Mesendoderm (in vitro differentiated cells): ENCODE measurements around the gene CSF2RB.
A peak's percentile ranks its signal among the peaks of the same experiment; 100 is the strongest.

Experiments
- DNase-seq: peaks from one replicate; pipeline ENCODE4 v3.0.0; 2013
- H2AK5ac ChIP-seq: 2 replicates; pipeline ENCODE4 v1.6.1; 2013; ENCODE audit warnings: low read length, inconsistent platforms
- H2BK120ac ChIP-seq: 2 replicates; pipeline ENCODE4 v1.6.1; 2013; ENCODE audit warnings: low read depth, mild to moderate bottlenecking, low read length, moderate library complexity, mixed read lengths
- H2BK15ac ChIP-seq: replicated peaks from 2 replicates; pipeline ENCODE4 v1.6.1; 2013; ENCODE audit warnings: low read depth, mild to moderate bottlenecking, moderate library complexity
- H2BK5ac ChIP-seq: 2 replicates; pipeline ENCODE4 v1.6.1; 2013; ENCODE audit warnings: low read length, inconsistent platforms
- H3K18ac ChIP-seq: 2 replicates; pipeline ENCODE4 v1.6.1; 2013; ENCODE audit warnings: mild to moderate bottlenecking, low read length, mixed read lengths
- H3K23ac ChIP-seq: one replicate; pipeline ENCODE4 v1.6.1; 2013; ENCODE audit warnings: low read length
- H3K27ac ChIP-seq: 2 replicates; pipeline ENCODE4 v1.5.1; 2013; ENCODE audit warnings: low read depth, mild to moderate bottlenecking, inconsistent platforms, low read length, moderate library complexity
- H3K27me3 ChIP-seq: 2 replicates; pipeline ENCODE4 v1.6.1; 2013; ENCODE audit warnings: low read length, control low read depth, mild to moderate bottlenecking, inconsistent platforms; ENCODE audit not compliant: insufficient read depth, poor library complexity
- H3K36me3 ChIP-seq: 2 replicates; pipeline ENCODE4 v1.6.1; 2013; ENCODE audit warnings: low read length, inconsistent platforms; ENCODE audit not compliant: control insufficient read depth, insufficient read depth
- H3K4ac ChIP-seq: one replicate; pipeline ENCODE4 v1.6.1; 2013; ENCODE audit warnings: low read depth, mild to moderate bottlenecking, low read length, moderate library complexity
- H3K4me1 ChIP-seq: 2 replicates; pipeline ENCODE4 v1.6.1; 2013; ENCODE audit warnings: low read depth, low read length, inconsistent platforms; ENCODE audit not compliant: control insufficient read depth
- H3K4me2 ChIP-seq: 2 replicates; pipeline ENCODE4 v1.6.1; 2013; ENCODE audit warnings: low read length
- H3K4me3 ChIP-seq: 2 replicates; pipeline ENCODE4 v1.5.1; 2013; ENCODE audit warnings: mild to moderate bottlenecking, low read length
- H3K56ac ChIP-seq: one replicate; pipeline ENCODE4 v1.6.1; 2013; ENCODE audit warnings: low read length
- H3K79me1 ChIP-seq: 2 replicates; pipeline ENCODE4 v1.6.1; 2013; ENCODE audit warnings: low read length, inconsistent platforms
- H3K79me2 ChIP-seq: 2 replicates; pipeline ENCODE4 v1.6.1; 2013; ENCODE audit warnings: mild to moderate bottlenecking, low read length; ENCODE audit not compliant: control insufficient read depth, insufficient read depth
- H3K9ac ChIP-seq: 2 replicates; pipeline ENCODE4 v1.6.1; 2013; ENCODE audit warnings: low read length, inconsistent platforms
- H4K5ac ChIP-seq: one replicate; pipeline ENCODE4 v1.6.1; 2013; ENCODE audit warnings: low read length
- H4K8ac ChIP-seq: one replicate; pipeline ENCODE4 v1.6.1; 2013; ENCODE audit warnings: low read depth, mild to moderate bottlenecking, control low read depth, low read length, moderate library complexity
- WGBS: extraction: QIAGEN DNeasy Blood & Tissue Kit; methylation state at CpG from one replicate; pipeline ENCODE4 v1.1.7; 2013; ENCODE audit warnings: low lambda C conversion rate, missing lambda C conversion rate; ENCODE audit not compliant: insufficient coverage; ENCODE audit errors: extremely low coverage; 5-methylcytosine and 5-hydroxymethylcytosine counted together

Gene CSF2RB

DNA sequence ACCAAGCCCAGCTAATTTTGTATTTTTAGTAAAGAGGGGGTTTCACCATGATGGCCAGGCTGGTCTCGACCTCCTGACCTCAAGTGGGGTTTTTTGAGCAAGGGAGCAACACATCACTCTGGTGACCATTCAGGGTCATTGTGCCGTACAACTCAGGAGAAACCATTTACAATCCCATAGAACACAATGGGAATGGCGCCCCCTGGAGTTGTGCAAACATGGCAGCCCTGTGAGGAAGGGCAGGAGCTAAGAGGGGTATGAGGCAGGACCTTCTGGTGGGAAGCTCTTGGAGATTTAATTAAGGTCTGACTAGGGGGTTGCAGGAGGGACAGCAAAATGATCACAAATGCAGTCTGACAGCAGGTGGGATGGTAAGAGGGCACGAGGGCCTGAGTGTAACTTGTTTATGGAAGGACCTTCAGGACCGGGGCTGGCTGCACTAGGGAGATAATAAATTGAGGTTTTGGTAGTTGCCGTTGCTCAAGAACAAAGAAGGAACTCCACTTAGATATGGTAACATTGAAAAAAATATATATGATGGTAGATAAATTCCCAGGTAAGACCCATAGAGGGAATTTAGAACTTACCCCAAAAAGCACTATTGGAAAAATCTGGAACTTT is 9.1 kb upstream of the CSF2RB start:
- Histone ChIP-seq H2BK120ac (no peak overlapping the region), H3K36me3 (no peaks in the 10 kb centered on the region), H3K4me1 (peaks cover 5% of the 10 kb centered on the region), H3K79me2 (no peaks in the 10 kb centered on the region), H3K79me1 (no peaks in the 10 kb centered on the region), H2BK5ac (no peak overlapping the region), H3K27me3 (no peaks in the 10 kb centered on the region), H3K4me2 (no peak overlapping the region), H3K27ac (no peak overlapping the region), H4K8ac (no peak overlapping the region), H2AK5ac (no peak overlapping the region), H3K4ac (no peak overlapping the region), H3K23ac (no peak overlapping the region), H2BK15ac (no peak overlapping the region), H3K4me3 (no peak overlapping the region), H3K56ac (no peak overlapping the region), H3K18ac (no peak overlapping the region), H4K5ac (no peak overlapping the region), H3K9ac (no peak overlapping the region)
- no peak for DNase-seq
- WGBS: no CpG with 5 or more reads among the region's 6 CpGs

DNA sequence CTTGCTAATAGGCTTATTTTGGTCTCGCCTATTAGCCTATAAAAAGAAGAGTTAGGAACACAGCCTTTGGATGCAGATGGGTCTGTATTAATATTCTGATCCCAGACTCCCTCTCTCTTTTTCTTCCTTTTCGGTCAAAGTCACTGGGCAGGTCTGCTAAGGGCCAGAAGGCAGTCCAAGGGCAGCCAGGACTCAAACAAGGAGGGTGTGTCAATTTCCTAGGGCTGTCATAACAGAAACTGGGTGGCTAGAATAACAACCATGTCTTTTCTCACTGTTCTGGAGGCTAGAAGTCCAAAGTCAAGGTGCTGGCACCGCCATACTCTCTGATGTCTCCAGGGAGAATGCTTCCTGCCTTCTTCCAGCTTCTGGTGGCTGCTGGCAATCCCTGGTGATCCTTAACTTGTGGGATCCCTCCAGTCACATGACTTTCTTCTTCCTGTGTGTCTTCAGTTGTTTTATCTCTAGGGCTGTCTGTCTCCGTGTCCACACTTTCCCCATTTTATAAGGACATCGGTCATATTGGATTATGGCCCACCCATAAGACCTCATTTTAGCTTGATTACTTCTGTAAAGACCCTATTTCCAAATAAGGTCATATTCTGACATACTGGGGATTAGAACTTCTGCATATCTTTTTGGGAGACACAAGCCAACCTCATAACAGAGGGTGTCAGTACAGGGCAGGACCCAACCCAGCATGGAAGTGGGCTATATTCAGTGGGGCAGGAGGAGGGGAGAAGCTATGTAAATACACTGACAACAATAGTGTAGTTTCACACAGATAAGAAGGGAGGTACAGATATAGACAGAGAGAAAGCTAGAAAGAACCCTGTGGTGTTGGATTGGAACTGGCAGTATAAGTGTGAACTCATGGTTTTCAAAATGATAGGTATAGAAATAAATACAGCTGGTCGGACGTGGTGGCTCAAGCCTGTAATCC is 5.9 kb upstream of the CSF2RB start:
- no peak overlapping the region for H2BK5ac ChIP-seq
- peaks cover 2% of the 10 kb centered on the region for H3K4me1 ChIP-seq
- H2BK120ac ChIP-seq: no peak overlapping the region
- H3K56ac ChIP-seq: no peak overlapping the region
- no CpG with 5 or more reads among the region's 7 CpGs for WGBS
- no peak overlapping the region for H3K18ac ChIP-seq
- no peak overlapping the region for H3K9ac ChIP-seq
- H3K27me3 ChIP-seq: no peaks in the 10 kb centered on the region
- H3K4me2 ChIP-seq: no peak overlapping the region
- H3K4ac ChIP-seq: no peak overlapping the region
- no peak overlapping the region for H3K4me3 ChIP-seq
- DNase-seq: no peak
- H3K27ac ChIP-seq: no peak overlapping the region
- H3K79me1 ChIP-seq: no peaks in the 10 kb centered on the region
- H2BK15ac ChIP-seq: no peak overlapping the region
- H3K23ac ChIP-seq: no peak overlapping the region
- H3K79me2 ChIP-seq: no peaks in the 10 kb centered on the region
- H4K5ac ChIP-seq: no peak overlapping the region
- H2AK5ac ChIP-seq: no peak overlapping the region
- no peaks in the 10 kb centered on the region for H3K36me3 ChIP-seq
- H4K8ac ChIP-seq: no peak overlapping the region

DNA sequence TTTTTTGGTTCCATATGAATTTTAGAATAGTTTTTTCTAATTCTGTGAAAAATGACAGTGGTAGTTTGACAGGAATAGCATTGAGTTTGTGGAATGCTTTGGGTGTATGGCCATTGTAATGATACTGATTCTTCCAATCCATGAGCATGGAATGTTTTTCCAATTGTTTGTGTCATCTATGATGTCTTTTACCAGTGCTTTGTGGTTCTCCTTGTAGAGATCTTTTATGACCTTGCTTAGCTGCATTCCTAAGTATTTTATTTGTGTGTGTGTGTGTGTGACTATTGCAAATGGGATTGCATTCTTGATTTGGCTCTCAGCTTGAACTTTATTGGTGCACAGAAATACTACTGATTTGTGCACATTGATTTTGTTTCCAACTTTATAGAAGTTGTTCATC is 3.0 kb upstream of the CSF2RB start:
- no peaks in the 10 kb centered on the region for H3K36me3 ChIP-seq
- no peak overlapping the region for H4K8ac ChIP-seq
- no peak overlapping the region for H3K23ac ChIP-seq
- H3K4ac ChIP-seq: no peak overlapping the region
- H4K5ac ChIP-seq: no peak overlapping the region
- no peak overlapping the region for H2AK5ac ChIP-seq
- no peak overlapping the region for H3K4me3 ChIP-seq
- no peak overlapping the region for H2BK5ac ChIP-seq
- H3K18ac ChIP-seq: no peak overlapping the region
- H3K9ac ChIP-seq: no peak overlapping the region
- no peak for DNase-seq
- H3K79me1 ChIP-seq: no peaks in the 10 kb centered on the region
- no peaks in the 10 kb centered on the region for H3K27me3 ChIP-seq
- no peaks in the 10 kb centered on the region for H3K79me2 ChIP-seq
- no peak overlapping the region for H3K56ac ChIP-seq
- no peak overlapping the region for H2BK15ac ChIP-seq
- H3K4me1 ChIP-seq: peaks cover 2% of the 10 kb centered on the region
- no peak overlapping the region for H3K4me2 ChIP-seq
- no peak overlapping the region for H3K27ac ChIP-seq
- H2BK120ac ChIP-seq: no peak overlapping the region

DNA sequence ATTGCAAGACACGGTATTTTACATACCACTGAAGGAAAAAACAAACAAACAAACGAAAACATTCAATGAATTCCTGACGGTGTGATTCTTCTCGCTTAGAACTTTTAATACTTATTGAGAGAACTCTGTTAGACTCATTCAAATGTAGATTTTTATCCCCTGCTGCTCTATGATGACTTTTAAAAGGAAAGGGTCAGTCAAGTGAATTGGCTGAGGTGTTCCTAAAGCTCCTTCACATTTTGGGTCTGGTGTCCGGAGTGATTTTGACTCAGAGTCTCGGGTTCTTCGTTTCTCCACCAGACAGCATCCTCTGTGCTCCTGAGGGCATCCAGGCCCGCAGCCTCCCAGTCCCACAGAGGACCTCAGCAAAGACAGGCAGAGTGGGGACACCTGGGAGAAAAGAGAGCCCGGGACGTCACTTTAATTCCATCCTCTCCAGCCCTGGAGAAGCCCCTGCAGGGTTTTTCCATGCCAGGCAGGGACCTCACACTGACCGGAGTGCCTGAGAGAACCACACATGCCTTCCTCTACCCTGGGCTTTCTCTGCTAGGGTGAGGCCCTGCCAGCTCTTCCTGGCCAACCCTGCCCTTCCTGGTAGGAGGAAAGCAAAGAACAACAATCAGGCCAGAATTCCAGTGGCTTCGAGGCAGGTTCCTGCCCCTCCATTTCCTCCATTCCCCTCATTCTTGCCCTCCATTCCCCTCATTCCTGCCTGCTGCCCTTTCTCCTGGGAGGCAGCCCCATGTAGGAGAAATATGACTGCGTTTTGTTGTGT is 1.4 kb upstream of the CSF2RB start:
- Histone ChIP-seq H2AK5ac (no peak overlapping the region), H3K4me3 (no peak overlapping the region), H2BK120ac (no peak overlapping the region), H2BK15ac (no peak overlapping the region), H3K4ac (no peak overlapping the region), H4K8ac (no peak overlapping the region), H3K27me3 (no peaks in the 10 kb centered on the region), H3K18ac (no peak overlapping the region), H2BK5ac (no peak overlapping the region), H3K56ac (peak overlapping the region; percentile 15), H3K27ac (no peak overlapping the region), H3K23ac (no peak overlapping the region), H3K4me1 (peaks cover 2% of the 10 kb centered on the region), H3K79me1 (no peaks in the 10 kb centered on the region), H3K4me2 (no peak overlapping the region), H3K9ac (no peak overlapping the region), H3K36me3 (no peaks in the 10 kb centered on the region), H3K79me2 (no peaks in the 10 kb centered on the region), H4K5ac (no peak overlapping the region)
- DNase-seq: peak; percentile 52
- no CpG with 5 or more reads among the region's 13 CpGs for WGBS

DNA sequence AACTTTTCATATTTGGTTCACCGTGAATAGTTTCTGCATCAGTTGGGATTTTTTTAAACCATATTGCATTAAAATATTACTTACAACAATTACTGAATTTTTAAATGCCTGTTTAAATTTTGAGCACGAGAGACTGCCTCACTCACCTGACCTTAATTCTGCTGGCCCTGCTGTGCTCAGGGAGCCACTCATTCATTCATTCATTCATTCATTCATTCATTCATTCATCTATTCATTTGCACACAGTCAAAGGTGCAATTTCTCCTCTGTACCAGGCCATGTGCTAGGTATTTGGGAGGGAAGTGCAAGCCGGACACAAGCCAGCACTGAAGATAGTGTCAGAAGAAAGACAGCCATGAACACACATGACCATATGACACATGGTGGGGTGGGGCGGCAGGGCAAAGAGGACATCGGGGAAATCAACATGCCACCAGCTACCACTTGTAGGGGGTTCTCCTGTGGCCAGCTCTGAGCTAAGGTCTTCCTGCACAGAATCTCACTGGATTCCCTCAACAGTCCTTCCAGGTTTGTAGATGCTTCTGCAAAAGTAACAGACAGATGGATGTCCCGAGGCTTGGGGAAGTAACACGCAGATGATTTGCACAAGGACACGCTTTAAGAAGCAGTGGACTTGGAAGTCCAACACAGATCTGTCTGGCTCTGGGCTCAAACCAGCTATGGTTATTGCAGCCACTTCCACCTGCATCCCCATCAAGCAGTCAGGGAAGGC is 568 bp upstream of the CSF2RB start:
- H2AK5ac ChIP-seq: no peak overlapping the region
- H3K4me1 ChIP-seq: peaks cover 2% of the 10 kb centered on the region
- H3K56ac ChIP-seq: no peak overlapping the region
- no peak overlapping the region for H3K9ac ChIP-seq
- H3K79me1 ChIP-seq: no peaks in the 10 kb centered on the region
- no CpG with 5 or more reads among the region's 8 CpGs for WGBS
- no peak overlapping the region for H3K4me3 ChIP-seq
- H3K23ac ChIP-seq: no peak overlapping the region
- no peak overlapping the region for H2BK15ac ChIP-seq
- H3K79me2 ChIP-seq: no peaks in the 10 kb centered on the region
- H3K36me3 ChIP-seq: no peaks in the 10 kb centered on the region
- no peak overlapping the region for H4K8ac ChIP-seq
- H3K4ac ChIP-seq: no peak overlapping the region
- no peak overlapping the region for H4K5ac ChIP-seq
- no peaks in the 10 kb centered on the region for H3K27me3 ChIP-seq
- no peak overlapping the region for H3K4me2 ChIP-seq
- no peak for DNase-seq
- H3K18ac ChIP-seq: no peak overlapping the region
- no peak overlapping the region for H3K27ac ChIP-seq
- H2BK5ac ChIP-seq: no peak overlapping the region
- no peak overlapping the region for H2BK120ac ChIP-seq
